T47D (cell line): ENCODE measurements around the gene FAM131A.

ENCODE experiments used
- DNase-seq, 2 experiments: peaks; one replicate each; pipeline versions ENCODE4 v3.0.0 to v3.0.0-alpha.2; 2011 to 2012; ENCODE audit warnings: low read depth in 1 of 2, low spot score in 1 of 2
- JUND ChIP-seq: IDR thresholded peaks from 2 replicates; pipeline ENCODE4 v1.6.1; 2012; ENCODE audit warnings: low read depth
- in situ Hi-C: cut with HindIII; loops from 2 replicates; pipeline ENCODE4 v1.10.0; 2016; ENCODE audit warnings: low sequenced_read_pairs, low pct_unique_long_range_greater_than_20kb

FAM131A gene

DNA sequence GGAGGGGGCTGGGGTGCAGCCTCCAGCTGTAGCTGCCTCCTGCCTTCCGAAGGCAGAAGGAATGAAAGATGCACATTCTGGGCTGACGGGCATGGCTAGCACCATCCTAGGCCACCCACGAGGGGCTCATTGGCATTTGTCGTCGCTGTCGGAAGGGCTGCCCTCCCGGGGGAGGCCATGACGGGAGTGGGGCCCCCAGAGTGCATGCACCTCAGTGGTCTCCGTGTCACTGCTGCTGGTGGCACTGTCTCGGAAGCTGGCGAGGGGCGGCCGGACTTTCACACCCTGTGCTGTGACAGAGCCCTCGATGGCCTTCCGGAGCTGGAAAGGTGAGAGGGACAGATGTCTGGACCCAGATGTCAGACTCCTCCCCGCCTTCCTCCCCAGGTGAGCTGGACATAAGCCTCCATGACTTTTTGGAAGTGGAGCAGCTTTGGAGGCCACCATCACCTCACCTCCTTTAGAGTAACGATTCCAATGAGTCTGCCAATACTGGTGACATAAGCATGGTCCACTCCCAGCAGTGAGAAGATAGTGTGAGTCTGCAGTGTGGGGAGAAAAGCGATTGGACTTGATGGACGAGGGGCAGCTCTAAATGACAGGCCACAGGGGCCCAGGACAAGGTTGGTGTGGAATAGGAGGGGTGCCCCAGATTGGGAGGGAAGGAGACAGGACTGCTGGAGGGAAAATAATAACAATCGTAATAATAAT, 9.2 kb downstream of the FAM131A start:
- no peak for TF ChIP-seq JUND
- in situ Hi-C loops, result no loop called here
- DNase-seq, result no peak

DNA sequence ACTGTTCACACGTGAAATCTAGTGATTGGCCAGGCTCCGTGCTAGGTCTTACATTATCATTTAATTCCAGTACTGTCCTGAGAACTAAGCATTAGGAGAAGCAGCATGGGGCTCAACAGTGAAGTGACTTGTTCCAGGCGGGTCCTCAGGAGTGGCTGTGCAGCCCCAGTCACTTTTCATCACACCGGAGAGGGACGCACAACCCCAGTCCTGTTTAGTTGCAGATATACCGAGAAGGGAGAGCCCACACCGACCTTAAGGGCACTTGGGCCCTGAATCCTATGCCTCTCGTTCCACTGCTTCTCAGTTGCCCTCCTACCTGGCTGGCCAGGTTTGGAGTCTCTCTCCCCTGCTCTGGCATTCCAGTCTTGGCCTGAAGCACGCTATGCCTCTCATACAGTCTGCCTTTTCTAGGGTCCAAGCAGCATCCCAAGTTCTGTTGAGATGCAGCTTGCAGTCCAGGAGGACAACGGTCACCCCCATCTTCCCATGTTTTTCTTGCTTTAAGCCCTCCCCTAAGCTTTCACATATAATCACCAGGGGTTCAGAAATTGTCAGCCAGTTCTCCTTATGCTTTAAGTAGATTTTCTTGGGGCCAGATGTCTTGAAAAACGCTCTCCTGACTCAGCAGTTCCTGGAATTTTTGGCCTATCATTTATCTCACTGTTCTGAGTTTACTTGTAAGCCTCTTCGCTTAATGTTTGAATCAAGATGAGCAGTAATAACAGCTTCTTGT, 10.1 kb downstream of the FAM131A start:
- in situ Hi-C loops, result no loop called here
- TF ChIP-seq JUND, result no peak
- DNase-seq, result no peak

DNA sequence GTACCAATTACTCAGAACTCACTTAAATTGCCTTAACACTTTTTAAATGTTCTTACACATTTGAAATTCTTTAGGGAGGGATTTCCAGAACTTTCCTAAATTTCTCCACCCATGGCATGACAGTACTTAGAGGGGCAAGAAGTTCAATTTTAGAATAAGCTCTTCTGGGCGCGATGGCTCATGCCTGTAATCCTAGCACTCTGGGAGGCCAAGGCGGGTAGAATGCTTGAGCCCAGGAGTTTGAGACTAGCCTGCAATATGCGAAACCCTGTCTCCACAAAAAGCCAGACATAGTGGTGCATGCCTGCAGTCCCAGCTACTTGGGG, 10.6 kb downstream of the FAM131A start:
- TF ChIP-seq JUND, result no peak
- in situ Hi-C loops, result no loop called here
- no peak for DNase-seq

- in situ Hi-C loops, result no loop called here
- no peak for DNase-seq
- TF ChIP-seq JUND, result no peak
Observed at GRCh38 chr3:184349563-184350470, 12.4 kb downstream of the FAM131A start.

- in situ Hi-C loops, result no loop called here
- DNase-seq, result no peak
- TF ChIP-seq JUND, result no peak
Observed at GRCh38 chr3:184350618-184351017, 13.2 kb downstream of the FAM131A start.

GRCh38 chr3:184351511-184352148, 14.2 kb downstream of the FAM131A start:
- in situ Hi-C loops, result no loop called here
- no peak for DNase-seq
- TF ChIP-seq JUND, result no peak

DNA sequence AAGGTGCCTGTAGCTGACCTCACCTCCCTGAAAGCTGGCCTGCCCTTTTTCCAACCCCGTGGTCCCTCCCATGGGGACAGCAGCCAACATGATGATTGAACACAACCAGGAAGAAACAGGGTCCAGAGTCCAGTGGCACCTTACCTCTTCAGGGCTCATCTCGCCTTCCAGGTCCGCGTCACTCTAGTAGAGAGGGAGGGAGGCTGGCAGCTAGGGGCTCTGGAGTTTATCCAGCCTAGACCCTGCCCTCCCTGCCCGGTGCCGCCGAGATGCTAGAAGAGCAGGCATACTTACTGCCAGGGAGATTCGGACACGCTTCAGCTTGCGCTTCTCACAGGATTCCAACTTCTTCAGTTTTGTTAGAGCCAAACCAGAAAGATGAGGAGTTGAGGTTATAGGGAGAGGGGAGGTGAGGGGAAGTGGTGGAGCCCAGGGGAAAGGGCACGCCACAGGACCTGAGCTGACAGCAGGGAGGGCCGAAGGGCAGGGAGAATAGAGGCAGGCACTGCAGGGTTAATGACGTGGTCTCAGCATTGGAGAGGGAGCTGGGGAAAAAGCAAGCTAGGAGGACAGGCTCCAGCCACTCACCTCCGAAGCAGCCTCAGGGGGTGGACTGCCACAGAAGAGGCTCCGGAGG, 14.9 kb downstream of the FAM131A start:
- DNase-seq, result no peak
- in situ Hi-C loops, result no loop called here
- no peak for TF ChIP-seq JUND

GRCh38 chr3:184352897-184353545, 15.6 kb downstream of the FAM131A start:
- in situ Hi-C loops, result no loop called here
- TF ChIP-seq JUND, result no peak
- DNase-seq, result no peak

- in situ Hi-C loops, result no loop called here
- DNase-seq, result no peak
- no peak for TF ChIP-seq JUND
Observed at GRCh38 chr3:184353546-184353941, 16.1 kb downstream of the FAM131A start.

GRCh38 chr3:184354121-184354728, 16.8 kb downstream of the FAM131A start:
- in situ Hi-C loops, result no loop called here
- peak; percentile 67 to 85 for DNase-seq
- TF ChIP-seq JUND, result no peak

DNA sequence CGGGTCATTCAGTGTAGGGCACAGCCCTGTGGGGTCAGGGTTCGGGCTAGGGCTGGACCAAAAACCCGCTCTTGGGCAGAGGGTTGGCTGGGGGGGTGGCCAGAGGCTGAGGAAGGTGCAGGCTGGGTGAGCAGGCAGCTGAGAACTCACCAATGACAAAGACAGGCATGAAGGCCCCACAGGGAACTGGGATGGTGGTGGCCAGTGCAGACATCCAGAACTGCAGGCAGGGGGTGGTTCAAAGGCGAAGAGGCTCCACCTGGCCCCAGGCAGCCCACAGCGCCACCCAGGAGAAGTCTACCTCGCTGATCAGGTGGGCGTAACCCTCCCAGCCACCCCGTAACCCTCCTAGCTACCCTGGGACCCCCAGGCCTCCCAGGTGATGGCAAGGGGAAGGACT, 17.4 kb downstream of the FAM131A start:
- TF ChIP-seq JUND, result no peak
- in situ Hi-C loops, result no loop called here
- no peak for DNase-seq
